GM10248 (cell line): ENCODE data around the gene PARD3B.
"Not testable (repeated sequence)": the region's sequence is repeated elsewhere in the genome, so short reads cannot be mapped to it uniquely, and the experiment has no call there.

Source experiments
- CTCF ChIA-PET: fragments of 300-600 bp; sonication (Branson Sonifier 250); formaldehyde crosslinking; extraction: SDS; loops from one replicate; lab custom pipeline; 2021; ENCODE audit warnings: antibody characterized with exemption; lab: Yijun Ruan, JAX
- POLR2A ChIA-PET: fragments of 350-650 bp; sonication (Branson Sonifier 250); formaldehyde crosslinking; extraction: SDS; loops from one replicate; lab custom pipeline; 2020; ENCODE audit warnings: antibody characterized with exemption; lab: Yijun Ruan, JAX
- DNase-seq: peaks from one replicate; pipeline ENCODE4 v3.0.0; 2012; ENCODE audit errors: extremely low spot score
- TF ChIP-seq, protein P1 (sequence below): IDR thresholded peaks from 2 replicates; pipeline ENCODE4 v1.5.1; 2012; ENCODE audit warnings: mild to moderate bottlenecking, low read depth; ENCODE audit errors: extremely low read depth, missing control alignments, control extremely low read depth

Gene PARD3B

DNA sequence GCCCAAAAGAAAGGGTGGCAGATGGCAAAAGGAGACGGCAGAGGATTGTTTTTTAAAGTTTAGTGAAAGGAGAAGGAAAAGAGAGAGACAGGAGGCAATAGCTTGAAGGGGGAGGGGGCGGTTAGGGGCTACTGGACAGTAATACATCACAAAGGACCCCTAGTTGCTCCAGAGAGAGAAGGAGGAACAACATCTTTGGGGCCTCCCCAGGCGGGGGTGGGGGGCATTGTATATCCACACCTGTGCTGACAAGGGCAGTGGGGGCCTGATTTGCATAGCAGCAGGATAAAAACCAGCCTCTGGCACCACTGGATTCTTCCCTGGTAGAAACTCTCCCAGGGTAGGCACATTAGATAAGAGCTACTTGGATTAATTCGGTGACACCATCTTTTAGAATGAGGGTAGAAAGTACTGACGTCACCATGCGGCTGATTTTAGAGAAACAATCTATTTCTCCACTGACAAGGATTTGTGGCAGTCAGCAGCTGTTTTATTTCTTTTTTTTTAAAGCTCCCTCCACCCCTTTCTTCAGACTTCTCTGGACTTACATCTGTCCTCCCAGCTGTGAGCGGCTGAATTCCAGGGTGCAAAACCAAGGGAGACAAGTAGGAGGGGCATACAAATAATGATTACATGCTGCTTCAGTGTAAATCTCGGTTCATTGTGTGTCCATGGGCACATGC lies 937.3 kb downstream of the PARD3B start:
- POLR2A ChIA-PET, result no interaction called here
- no peak for DNase-seq
- CTCF ChIA-PET, result interaction anchor here (0.8 to 2.1 kb wide), 4 partner anchors 9 to 17 kb away, joined by 3 to 5 read pairs (median 4); no protein-coding TSS in a partner anchor
- TF ChIP-seq, protein P1, sequence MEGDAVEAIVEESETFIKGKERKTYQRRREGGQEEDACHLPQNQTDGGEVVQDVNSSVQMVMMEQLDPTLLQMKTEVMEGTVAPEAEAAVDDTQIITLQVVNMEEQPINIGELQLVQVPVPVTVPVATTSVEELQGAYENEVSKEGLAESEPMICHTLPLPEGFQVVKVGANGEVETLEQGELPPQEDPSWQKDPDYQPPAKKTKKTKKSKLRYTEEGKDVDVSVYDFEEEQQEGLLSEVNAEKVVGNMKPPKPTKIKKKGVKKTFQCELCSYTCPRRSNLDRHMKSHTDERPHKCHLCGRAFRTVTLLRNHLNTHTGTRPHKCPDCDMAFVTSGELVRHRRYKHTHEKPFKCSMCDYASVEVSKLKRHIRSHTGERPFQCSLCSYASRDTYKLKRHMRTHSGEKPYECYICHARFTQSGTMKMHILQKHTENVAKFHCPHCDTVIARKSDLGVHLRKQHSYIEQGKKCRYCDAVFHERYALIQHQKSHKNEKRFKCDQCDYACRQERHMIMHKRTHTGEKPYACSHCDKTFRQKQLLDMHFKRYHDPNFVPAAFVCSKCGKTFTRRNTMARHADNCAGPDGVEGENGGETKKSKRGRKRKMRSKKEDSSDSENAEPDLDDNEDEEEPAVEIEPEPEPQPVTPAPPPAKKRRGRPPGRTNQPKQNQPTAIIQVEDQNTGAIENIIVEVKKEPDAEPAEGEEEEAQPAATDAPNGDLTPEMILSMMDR, result no peak

DNA sequence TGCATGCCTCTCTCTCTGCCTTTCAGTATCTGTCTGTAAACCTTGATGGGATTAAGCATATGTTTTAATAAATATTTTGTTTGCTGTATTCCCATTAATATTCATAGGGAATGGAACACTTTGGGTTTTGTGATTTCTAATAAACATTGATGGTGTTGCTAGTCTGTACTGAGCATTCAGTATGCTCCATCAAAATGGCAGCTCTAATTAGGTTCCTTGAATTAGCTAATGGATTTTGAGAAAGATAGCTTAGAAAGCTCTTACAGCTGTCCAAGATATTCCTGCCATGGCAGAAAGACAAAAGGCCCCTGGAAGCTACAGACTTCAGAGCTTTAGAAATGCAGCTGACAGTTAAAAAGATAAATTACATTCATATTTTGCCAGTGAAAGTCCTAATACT lies 937.8 kb downstream of the PARD3B start:
- POLR2A ChIA-PET, result no interaction called here
- TF ChIP-seq, protein P1, result no peak
- DNase-seq, result no peak
- CTCF ChIA-PET, result interaction anchor here (0.8 to 2.1 kb wide), 5 partner anchors 10 to 17 kb away, joined by 3 to 6 read pairs (median 5); no protein-coding TSS in a partner anchor

DNA sequence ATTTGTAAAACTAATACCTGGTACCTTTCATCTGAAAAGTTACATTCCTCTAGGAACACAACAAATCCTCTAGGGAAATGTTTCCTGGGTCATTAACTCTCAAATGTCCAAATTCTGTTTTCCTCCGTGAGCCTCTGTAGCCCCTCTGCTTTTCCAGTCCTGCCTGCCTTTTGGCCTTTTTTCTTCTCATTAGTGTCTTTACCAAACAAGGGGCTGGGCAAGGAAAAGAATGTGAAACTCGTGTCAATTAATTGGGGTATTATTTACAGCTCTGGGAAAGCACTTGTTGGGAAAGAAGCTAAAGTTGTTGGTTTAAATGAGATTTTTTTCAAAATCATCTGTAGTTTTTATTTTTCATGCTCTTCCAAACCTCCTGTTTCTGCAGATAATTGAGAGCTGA lies 938.9 kb downstream of the PARD3B start:
- no peak for DNase-seq
- TF ChIP-seq, protein P1, result no peak
- CTCF ChIA-PET, result interaction anchor here (1.5 to 2.1 kb wide), 3 partner anchors 11 to 16 kb away, joined by 4 to 6 read pairs (median 5); no protein-coding TSS in a partner anchor
- POLR2A ChIA-PET, result no interaction called here

- TF ChIP-seq, protein P1, result no peak
- POLR2A ChIA-PET, result no interaction called here
- no peak for DNase-seq
- CTCF ChIA-PET, result interaction anchor here (1.5 to 1.6 kb wide), 2 partner anchors 11 to 16 kb away, joined by 4 to 6 read pairs; no protein-coding TSS in a partner anchor
Measured at GRCh38 chr2:205484764-205485163, 939.5 kb downstream of the PARD3B start.

- POLR2A ChIA-PET, DNase-seq: not testable (repeated sequence)
- CTCF ChIA-PET, result interaction anchor here (1.4 kb wide), 1 partner anchor 26 kb away, joined by 3 read pairs; no protein-coding TSS in a partner anchor
Measured at GRCh38 chr2:205493528-205493927, 948.3 kb downstream of the PARD3B start.

GRCh38 chr2:205494537-205495235 lies 949.4 kb downstream of the PARD3B start:
- DNase-seq, result no peak
- CTCF ChIA-PET, result interaction anchor here (1.5 kb wide), 1 partner anchor 11 kb away, joined by 6 read pairs; no protein-coding TSS in a partner anchor
- TF ChIP-seq, protein P1, result no peak
- POLR2A ChIA-PET, result no interaction called here
